ENCODE results near the gene WNT2. TPM values are rescaled to one million over a fixed set of nuclear protein-coding genes. Genes with fewer than 3 reads are reported as not detected.

WNT2 gene
- 1 to 10 TPM in 3 of 4 donors, under 1 TPM in 1; 0.69 to 3.7 (median 1.9) TPM for total RNA-seq

GRCh38 chr7:117322741-117323304 lies at the start of gene WNT2:
Gene WNT2 (minus strand): TSS chr7:117323058. CDS start chr7:117322989, 69 bp downstream.
- peak within 1 kb of the TSS; percentile 43 to 48 (median 45) for H3K4me3 ChIP-seq
- DNase-seq (ENCODE audit: extremely low spot score) = no peak
- H3K36me3 ChIP-seq = no peaks in the 10 kb centered on the region
- TF ChIP-seq POLR2A (IDR thresholded peaks at IDR 0.05; ENCODE audit: low read depth) (no peak), POLR2AphosphoS5 (IDR thresholded peaks at IDR 0.05) (no peak)
- intact Hi-C loops (cut with DNase I) = no loop called here
- 2% methylated on average over 9 of the region's 60 CpGs for WGBS
- H3K4me1 ChIP-seq = peaks cover 12 to 24% (median 23%) of the 10 kb centered on the region in 4 donors
- peaks cover 0 to 39% (median 8%) of the 10 kb centered on the region in 4 donors for H3K27me3 ChIP-seq
- no peak within 1 kb of the TSS for H3K27ac ChIP-seq (replicated peaks in 1 of 4)
- H3K9me3 ChIP-seq = no peaks in the 10 kb centered on the region

DNA sequence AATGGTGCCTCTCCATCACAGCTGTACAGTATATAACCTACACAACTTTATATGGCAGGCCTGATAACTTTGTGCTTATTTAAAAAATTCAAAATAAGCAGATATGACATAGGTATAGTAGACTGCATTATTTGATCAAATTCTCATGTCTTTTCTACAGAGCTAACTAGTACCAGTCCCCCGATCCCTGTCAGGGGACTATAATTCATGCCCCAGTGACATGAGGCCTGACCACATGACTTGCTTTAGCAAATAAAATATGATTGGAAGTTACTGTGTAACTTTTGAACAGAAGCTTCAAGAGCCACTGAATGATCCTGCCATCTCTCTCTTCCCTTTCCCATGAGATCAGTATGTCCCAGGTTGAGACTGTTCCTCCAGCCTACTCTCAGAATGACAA lies 49.2 kb upstream of the WNT2 start:
- WGBS = 76% methylated on average over 1 of the region's 1 CpG
- DNase-seq (ENCODE audit: extremely low spot score) = no peak
- Histone ChIP-seq H3K27me3 (no peaks in the 10 kb centered on the region), H3K9me3 (no peaks in the 10 kb centered on the region), H3K4me3 (no peak overlapping the region), H3K27ac (replicated peaks in 1 of 4) (no peak overlapping the region), H3K36me3 (no peaks in the 10 kb centered on the region), H3K4me1 (no peaks in the 10 kb centered on the region)
- intact Hi-C loops (cut with DNase I) = no loop called here
- TF ChIP-seq POLR2AphosphoS5 (IDR thresholded peaks at IDR 0.05) (no peak), POLR2A (IDR thresholded peaks at IDR 0.05; ENCODE audit: low read depth) (no peak), EP300 (IDR thresholded peaks at IDR 0.05) (no peak)
- TF ChIP-seq, protein P1, sequence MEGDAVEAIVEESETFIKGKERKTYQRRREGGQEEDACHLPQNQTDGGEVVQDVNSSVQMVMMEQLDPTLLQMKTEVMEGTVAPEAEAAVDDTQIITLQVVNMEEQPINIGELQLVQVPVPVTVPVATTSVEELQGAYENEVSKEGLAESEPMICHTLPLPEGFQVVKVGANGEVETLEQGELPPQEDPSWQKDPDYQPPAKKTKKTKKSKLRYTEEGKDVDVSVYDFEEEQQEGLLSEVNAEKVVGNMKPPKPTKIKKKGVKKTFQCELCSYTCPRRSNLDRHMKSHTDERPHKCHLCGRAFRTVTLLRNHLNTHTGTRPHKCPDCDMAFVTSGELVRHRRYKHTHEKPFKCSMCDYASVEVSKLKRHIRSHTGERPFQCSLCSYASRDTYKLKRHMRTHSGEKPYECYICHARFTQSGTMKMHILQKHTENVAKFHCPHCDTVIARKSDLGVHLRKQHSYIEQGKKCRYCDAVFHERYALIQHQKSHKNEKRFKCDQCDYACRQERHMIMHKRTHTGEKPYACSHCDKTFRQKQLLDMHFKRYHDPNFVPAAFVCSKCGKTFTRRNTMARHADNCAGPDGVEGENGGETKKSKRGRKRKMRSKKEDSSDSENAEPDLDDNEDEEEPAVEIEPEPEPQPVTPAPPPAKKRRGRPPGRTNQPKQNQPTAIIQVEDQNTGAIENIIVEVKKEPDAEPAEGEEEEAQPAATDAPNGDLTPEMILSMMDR (IDR thresholded peaks at IDR 0.05) = no peak

DNA sequence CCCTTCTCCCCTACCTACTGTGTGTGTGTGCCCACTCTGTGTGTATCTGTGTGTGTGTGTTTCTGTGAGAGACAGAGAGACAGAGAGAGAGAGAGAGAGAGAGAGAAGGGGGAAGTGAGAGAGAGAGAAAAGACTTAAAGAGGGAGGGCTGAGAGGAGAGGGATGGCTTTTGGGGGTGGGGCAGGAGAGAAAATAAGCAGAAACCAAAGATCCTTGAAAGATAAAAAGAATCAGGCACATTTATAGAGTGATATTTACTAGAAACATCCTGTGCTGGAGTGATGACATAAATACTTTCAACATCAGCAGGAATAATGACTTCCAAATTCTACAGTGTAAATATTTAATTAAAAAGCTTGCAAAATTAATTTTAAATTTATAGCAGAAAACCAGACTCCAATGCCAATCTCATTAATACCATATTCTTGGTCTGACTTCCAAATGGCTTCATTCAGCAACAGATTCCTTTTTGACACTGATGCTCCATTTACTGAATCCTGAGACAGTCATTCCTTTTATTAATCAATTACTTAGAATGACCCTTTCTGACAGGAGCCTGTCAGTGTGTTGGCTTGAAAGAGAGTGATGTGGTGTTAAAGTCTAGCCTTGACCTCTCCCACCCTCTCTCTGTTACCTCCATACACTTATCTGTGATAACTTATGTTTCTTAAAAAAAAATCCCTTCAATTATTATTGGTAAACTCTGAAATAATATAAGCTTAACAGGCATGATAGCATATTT lies 41.7 kb upstream of the WNT2 start:
- no peaks in the 10 kb centered on the region for H3K27me3 ChIP-seq
- intact Hi-C loops (cut with DNase I) = no loop called here
- TF ChIP-seq EP300 (IDR thresholded peaks at IDR 0.05) (no peak), POLR2AphosphoS5 (IDR thresholded peaks at IDR 0.05) (no peak), POLR2A (IDR thresholded peaks at IDR 0.05; ENCODE audit: low read depth) (no peak)
- TF ChIP-seq, protein P1 (IDR thresholded peaks at IDR 0.05) = no peak

DNA sequence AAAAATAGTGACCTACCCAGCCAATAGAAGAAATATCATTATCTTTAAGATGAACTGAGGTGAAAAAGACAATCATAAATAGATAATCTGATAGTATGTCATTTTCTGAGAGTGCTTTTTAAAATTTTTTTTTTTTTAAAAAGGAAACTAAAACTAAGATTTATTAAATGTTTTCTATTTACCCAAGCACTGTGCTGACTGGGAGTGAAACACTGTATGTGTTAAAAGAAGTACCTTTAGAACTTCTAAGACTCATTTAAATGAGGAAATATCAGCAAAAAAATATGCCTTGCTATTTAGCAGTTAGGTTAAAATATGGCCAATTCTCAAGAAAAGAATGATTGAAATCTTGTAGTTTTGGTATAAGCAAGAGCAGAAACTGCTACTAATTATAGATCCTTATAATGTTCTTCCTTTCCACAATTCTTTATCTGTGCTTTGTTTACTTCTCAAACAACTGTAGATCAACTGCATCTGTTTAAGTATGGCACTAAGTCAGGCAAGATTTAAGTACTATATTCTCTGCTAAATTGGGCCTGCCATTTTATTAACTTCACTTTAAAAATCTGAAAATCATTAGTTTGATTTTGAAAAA lies 39.5 kb upstream of the WNT2 start:
- H3K36me3 ChIP-seq = no peaks in the 10 kb centered on the region
- H3K27me3 ChIP-seq = no peaks in the 10 kb centered on the region
- DNase-seq (ENCODE audit: extremely low spot score) = no peak
- no peaks in the 10 kb centered on the region for H3K4me1 ChIP-seq
- no peak for TF ChIP-seq POLR2A (IDR thresholded peaks at IDR 0.05; ENCODE audit: low read depth)
- no peak overlapping the region for H3K27ac ChIP-seq (replicated peaks in 1 of 4)
- H3K9me3 ChIP-seq = no peaks in the 10 kb centered on the region
- H3K4me3 ChIP-seq = no peak overlapping the region
- intact Hi-C loops (cut with DNase I) = no loop called here

More for the DNA sequence above, 41.7 kb upstream of the WNT2 start:
- Histone ChIP-seq H3K36me3 (no peaks in the 10 kb centered on the region), H3K9me3 (no peaks in the 10 kb centered on the region), H3K4me1 (no peaks in the 10 kb centered on the region), H3K27ac (replicated peaks in 1 of 4) (no peak overlapping the region), H3K4me3 (no peak overlapping the region)
- DNase-seq (ENCODE audit: extremely low spot score) = no peak

DNA sequence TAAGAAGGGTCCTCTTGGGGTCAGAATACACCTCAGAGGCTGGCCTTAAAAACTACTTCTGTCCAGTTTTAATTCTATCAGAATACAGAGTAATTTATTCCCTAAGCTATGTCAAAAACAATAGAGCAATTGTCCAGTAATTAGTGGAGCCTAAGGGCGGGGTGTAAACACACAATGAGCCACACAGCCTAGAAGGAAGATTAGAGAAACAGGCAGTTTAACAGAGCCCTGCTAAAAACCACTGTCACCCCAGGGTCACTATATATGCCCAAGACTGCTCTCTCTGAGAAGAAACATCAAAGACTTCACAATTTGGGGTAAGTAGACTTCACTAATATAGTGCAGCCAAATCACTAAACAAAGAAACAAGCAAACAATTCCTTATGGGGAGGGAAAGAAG lies 27.2 kb upstream of the WNT2 start:
- no peak for DNase-seq (ENCODE audit: extremely low spot score)
- Histone ChIP-seq H3K36me3 (no peaks in the 10 kb centered on the region), H3K27ac (replicated peaks in 1 of 4) (no peak overlapping the region), H3K4me1 (no peaks in the 10 kb centered on the region), H3K4me3 (no peak overlapping the region), H3K27me3 (peaks cover 0 to 11% (median 0%) of the 10 kb centered on the region in 4 donors), H3K9me3 (no peaks in the 10 kb centered on the region)
- TF ChIP-seq, protein P1 (IDR thresholded peaks at IDR 0.05) = no peak
- TF ChIP-seq EP300 (IDR thresholded peaks at IDR 0.05) = no peak
- TF ChIP-seq POLR2AphosphoS5 (IDR thresholded peaks at IDR 0.05) = no peak
- TF ChIP-seq POLR2A (IDR thresholded peaks at IDR 0.05; ENCODE audit: low read depth) = no peak
- WGBS = 94% methylated on average over 1 of the region's 1 CpG
- intact Hi-C loops (cut with DNase I) = no loop called here
